ENCODE data around the gene STUB1.
"Not testable (repeated sequence)": the region's sequence is repeated elsewhere in the genome, so short reads cannot be mapped to it uniquely, and the experiment has no call there.

The STUB1 gene

DNA sequence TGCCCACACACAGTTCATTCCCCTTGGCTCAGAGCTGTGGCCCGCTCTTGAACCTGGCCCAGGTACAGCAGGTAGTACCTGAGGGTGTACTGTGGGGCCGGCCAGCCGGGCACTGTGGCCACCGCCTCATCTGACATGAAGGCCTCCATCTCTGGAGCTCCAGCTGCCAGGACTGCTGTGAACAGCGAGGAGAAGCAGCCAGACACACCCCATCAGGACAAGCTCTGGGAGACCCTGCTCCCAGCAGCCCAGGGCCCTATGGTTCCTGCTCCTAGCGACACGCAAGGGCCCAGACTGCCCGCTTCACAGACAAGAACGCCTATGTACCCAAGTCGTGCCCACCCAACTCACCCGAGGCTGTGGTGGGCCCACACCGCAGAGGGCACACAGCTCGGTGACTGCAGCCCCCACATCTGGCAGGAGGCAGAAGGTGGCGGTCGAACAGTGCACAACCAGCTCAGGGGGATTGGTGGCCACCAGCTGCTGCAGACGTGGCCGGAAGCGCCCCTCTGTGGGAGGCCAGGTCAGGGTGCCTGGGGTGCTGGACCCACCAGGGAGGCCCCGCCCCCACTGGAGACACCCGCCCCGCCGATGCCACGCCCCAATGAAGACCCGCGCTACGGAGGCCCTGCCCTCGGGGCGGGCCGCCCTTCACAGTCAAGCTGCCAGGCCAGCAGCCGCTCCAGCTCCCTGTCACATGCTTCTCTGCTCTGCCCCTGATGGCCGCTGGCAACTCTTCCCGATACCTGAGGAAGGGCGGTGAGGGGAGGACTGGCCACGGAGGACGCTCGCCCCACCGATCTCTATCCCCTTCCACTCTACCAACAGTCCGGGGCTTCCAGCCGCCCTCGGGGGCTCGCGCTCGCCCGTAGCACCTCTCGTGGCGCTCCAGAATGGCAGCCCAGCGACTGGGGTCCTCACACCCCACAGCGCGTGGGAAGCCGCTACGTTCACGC is 1.1 kb upstream of the STUB1 start:
- no peak for DNase-seq (ENCODE audit: low read depth, low spot score)

- no peak for DNase-seq (ENCODE audit: low read depth, low spot score)
These were observed 375 bp downstream of the STUB1 start for GRCh38 chr16:680625-680945.

GRCh38 chr16:680967-681745 is 946 bp downstream of the STUB1 start:
- no peak for DNase-seq (ENCODE audit: low read depth, low spot score)

DNA sequence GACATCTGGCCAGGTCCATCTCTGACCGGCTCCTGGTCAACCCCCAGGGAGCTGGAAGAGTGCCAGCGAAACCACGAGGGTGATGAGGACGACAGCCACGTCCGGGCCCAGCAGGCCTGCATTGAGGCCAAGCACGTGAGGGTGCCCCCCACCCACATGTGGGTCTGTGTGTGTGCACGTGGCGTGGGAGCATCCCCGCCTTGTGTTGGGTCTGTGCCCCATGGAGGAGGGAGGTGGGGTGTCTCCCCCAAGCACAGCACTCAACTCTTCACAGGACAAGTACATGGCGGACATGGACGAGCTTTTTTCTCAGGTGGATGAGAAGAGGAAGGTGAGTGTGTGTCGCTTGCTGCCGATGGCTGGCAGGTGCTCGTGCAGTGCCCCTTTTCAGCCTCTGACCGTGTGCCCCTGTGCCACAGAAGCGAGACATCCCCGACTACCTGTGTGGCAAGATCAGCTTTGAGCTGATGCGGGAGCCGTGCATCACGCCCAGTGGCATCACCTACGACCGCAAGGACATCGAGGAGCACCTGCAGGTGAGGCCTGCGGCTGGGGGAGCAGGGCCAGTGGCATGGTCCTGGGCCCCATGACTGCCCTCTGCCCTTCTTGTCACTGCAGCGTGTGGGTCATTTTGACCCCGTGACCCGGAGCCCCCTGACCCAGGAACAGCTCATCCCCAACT is 1.7 kb downstream of the STUB1 start:
- no peak for DNase-seq (ENCODE audit: low read depth, low spot score)

GRCh38 chr16:682493-683395 is 2.5 kb downstream of the STUB1 start:
- no peak for DNase-seq (ENCODE audit: low read depth, low spot score)

DNA sequence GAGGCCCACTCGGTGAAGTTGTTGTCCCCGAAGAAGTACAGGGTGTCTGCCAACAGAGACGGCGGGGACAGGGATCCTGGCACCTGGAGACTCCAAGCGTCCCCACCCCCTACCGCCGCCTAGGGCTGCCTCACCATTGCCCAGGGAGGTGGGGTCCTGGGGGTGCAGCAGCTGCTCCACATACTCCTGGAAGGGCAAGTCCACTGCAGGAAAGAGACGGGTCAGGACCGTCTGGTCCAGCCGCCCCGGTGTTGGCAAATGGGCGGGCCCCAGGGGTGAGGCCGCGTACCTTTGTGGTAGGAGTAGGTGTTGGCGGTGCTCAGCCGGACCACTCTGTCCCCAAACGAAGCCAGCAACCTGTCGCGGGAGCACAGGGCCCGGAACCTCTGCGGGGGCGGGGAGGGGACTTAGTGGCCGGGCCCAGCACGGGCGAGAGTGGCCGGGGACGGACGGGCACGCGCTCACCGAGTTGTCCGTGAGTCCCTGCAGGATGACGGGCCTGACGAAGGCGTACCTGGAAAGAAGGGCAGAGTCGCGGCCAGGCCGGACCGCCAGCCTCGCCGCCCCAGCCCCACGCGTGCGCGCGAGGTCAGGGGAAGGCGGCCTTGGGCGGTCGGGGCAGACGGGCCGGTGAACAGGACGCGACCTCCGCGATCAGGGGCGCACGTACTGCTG is 3.3 kb downstream of the STUB1 start:
- no peak for DNase-seq (ENCODE audit: low read depth, low spot score)

GRCh38 chr16:684071-684794 is 4.0 kb downstream of the STUB1 start, which contains the start of gene JMJD8:
JMJD8 (minus strand) TSS chr16:684334; CDS start chr16:684319, 15 bp downstream.
- DNase-seq (ENCODE audit: low read depth, low spot score), result peak; percentile 76

DNA sequence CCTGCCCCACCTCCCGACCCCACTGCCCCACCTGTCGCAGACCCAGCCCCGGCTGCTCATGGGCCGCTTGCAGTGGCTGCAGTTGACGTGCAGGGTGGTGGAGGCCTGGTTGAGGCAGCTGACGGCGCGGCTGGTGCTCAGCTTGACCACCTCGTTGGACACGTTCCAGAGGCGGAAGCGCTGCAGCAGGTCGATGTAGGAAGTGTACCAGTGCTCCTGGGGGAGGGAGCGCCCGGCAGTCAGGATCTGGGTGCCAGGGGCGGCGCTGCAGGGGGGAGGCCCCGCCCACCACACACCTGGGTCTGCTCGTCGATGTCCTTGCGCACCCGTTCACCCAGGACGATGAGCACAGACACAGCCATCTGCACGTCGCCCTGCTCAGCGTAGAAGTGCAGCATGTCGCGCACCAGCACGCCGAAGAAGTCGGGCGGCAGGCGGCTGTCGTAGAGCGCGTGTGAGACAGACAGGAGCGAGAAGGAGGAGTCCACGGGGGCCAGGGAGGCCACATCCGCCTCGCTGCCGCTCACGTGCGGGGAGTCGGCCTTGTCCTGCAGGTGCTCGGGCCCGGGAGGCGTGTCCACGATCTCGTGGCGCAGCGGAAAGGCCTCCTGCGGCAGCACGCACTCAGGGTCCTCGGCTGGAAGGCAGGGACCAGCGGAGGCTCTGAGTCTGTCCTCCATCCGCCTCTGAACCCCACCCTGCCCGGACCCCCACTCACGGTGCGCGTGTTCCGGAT is 4.9 kb downstream of the STUB1 start:
- DNase-seq (ENCODE audit: low read depth, low spot score), result no peak

- no peak for DNase-seq (ENCODE audit: low read depth, low spot score)
These were observed 5.8 kb downstream of the STUB1 start for GRCh38 chr16:685967-686366.

DNA sequence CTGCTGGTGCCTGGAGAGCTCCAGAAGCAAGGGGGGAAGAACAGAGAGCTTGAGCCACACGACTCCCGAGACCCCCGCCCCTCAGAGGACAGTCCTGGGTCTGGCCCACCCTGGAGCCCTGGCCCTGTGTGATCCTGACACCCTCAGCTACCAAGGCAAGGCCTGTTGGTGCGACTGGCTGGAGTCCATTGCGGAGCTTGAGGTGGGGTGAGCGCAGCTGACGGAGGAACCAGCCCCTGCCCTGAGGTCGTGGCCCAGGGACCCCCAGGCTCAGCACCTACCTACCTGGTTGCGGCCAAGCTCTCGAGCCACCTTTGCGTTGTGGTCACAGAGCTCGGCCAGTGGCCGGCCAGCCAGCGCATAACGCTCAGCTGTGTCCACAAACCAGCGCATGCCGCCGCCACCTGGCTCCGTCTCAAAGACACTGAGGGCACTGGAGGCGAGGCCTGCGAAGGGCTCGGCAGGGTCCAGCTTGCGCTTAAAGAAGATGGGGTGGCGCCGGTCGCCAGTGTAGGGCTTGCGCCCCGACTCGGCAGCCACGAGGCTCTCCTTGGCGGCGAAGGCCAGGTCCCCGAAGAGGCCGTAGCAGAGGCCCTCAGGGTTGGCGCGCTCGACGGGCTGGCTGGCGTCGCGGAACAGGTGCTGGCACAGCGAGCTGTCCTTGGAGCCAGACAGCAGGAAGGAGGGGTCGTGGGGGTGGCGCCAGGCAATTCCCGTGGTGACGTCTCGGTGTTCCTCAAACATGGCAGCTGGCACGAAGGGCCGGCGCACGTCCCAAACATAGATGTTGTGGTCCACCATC is 6.5 kb downstream of the STUB1 start:
- no peak for DNase-seq (ENCODE audit: low read depth, low spot score)

DNA sequence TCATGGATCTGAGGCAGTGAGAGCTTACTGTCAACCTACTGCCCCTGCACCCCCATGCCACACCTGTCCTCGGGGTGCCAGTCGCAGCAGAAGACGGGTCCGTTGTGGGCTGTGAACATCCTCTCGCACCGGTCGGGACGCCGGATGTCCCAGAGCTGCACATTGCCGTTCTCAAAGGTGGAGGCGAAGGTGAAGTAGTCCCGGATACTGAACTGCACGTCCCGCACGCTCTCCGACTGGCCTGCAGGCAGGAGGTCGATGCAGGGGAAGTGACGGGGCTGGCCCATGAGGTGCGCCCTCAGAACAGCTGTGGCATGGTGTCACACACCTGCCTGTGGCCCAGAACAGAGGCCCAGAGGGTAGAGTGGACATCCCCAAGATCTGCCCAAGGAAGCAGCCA is 7.3 kb downstream of the STUB1 start:
- DNase-seq (ENCODE audit: low read depth, low spot score), result no peak

DNA sequence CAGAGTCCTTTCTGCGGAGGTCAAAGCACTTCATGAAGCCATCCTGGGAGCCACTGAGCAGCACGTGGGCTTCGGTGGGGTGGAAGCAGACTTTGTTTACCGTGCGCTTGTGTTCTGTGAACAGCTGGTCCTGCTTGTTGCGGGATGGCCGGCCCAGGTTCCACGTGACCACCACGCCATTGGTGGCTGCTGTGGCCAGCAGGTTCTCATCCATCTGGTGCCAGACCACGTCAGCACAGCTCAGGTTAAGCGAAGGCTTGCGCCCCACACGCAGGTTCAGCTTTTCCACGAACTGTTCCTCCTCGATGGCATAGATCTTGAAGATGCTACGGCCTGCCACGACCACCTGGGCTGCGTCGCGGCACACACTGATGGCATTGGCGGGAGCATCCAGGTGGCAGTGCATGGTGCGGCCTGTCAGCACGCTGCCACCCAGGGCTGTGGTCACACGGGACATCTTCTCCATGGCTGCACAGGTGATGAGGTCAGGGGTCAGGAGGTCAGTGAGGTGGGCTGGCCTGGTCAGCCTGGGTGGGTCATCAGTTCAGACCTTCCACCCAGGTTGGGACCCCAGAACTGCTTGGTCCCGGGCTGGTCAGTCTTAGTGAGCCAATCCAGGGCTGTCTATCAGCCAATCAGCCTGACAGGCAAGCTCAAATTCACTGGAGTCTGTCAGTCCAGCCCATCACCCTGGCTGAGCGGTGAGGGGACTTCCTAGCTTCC is 9.1 kb downstream of the STUB1 start:
- no peak for DNase-seq (ENCODE audit: low read depth, low spot score)

DNA sequence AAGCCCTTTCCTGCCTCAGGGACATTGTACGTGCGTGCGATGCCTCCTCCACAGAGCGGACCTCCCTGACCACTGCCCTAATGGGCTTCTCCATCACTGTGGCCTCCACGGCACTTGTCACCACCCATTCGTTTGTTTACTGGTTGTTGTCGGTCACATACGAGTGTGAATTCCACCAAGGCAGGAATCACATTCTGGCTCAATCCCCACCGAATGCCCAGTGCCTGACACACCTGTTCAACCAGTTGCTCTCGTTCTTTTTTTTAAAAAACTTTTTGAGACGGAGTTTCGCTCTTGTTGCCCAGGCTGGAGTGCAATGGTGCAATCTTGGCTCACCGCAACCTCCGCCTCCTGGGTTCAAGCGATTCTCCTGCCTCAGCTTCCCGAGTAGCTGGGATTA is 11.0 kb downstream of the STUB1 start:
- DNase-seq (ENCODE audit: low read depth, low spot score), result not testable (repeated sequence)

DNA sequence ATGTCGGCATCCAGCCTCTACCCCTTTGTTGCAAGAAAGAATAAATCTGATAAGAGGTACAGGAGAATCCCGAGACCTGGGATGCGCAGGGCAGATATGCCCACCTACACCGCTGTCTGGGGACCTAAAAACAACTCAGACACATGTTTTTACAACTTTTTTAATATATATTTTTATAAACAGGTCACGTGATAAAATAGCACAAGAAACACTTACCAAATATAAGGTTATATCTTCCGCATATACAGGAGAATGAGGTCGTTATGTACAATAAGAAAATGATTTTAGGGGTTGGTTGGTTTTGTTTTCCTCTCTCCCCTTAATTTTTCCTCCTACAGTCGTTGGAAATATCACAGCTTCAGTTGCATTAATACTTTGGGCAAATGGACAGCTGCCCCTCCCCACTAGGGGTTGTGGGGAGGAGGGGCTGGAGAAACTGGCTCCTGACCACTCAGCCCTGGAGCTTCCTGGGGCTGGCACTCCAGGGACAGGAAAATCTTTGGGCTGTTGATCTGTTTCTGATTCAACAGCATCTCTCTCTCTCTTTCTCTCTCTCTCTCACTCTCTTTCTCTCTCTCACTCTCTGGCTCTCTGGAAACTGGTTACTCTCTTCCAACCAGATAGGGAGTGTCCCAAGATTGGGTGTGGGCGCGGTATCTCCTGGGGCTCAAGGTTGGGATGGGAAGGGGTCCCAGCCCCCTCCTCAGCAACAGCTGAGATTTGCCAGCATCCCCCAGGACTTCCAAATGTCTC is 12.3 kb downstream of the STUB1 start:
- no peak for DNase-seq (ENCODE audit: low read depth, low spot score)

DNA sequence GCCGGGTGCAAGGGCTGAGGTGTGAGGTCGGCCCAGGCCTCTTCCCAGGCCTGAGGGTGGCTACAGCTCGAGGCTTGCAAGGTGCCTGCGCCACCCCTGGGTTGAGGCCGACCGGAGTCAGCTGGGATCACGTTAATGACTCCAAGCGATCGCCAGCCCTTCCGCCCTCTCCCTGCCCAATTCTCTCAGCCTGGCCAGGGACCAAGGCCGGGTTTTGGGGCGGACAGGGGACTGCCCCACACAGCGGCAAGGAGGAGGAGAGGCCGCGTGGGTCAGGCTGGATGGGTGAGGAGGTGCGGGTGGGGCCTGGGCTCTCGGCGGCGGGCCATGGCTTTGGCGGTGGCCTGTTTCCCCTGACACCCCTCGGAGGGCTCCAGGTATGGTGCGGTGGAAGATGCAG is 13.2 kb downstream of the STUB1 start:
- DNase-seq (ENCODE audit: low read depth, low spot score), result no peak

DNA sequence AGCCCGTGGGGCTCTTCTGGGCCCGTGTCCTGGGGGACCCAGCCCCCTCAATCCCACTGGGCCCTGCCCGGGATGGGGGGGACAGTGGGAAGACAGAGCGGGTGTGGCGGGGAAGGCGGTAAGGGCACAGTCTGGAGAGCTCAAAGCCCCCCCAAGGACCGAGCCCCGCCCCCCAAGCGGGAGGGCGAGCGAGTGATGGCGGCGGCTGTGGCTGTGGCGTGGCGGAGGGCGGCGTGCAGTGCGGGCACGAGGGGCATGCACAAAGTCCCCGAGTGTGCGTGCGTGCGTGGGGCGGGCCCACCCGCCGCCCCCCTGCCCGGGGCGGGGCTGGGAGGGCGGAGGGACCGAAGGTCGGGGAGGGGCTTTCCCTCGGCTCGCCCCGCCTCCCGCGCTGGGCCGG is 13.6 kb downstream of the STUB1 start:
- DNase-seq (ENCODE audit: low read depth, low spot score), result no peak

All from brain pericyte (primary cell).